HEK293 (cell line): ENCODE measurements around the gene TSSK6.

ENCODE experiments used
- CTCF ChIA-PET: fragments of 350-600 bp; formaldehyde crosslinking; extraction: SDS; loops from one replicate; lab custom pipeline; 2021; ENCODE audit warnings: antibody characterized with exemption; lab: Yijun Ruan, JAX
- POLR2A ChIA-PET: fragments of 300-600 bp; formaldehyde crosslinking; extraction: SDS; loops from one replicate; lab custom pipeline; 2020; ENCODE audit warnings: antibody characterized with exemption, inconsistent platforms; lab: Yijun Ruan, JAX
- H3K27ac ChIP-seq: fragments of 200-500 bp; sonication (Bioruptor generic); 2 replicates; pipeline ENCODE4 v1.5.1; 2014; ENCODE audit warnings: low read depth, low read length, control low read depth, inconsistent platforms; ENCODE audit errors: extremely low read depth
- H3K36me3 ChIP-seq, 2 experiments: fragments of 200-500 bp in 1 of 2; sonication (Bioruptor generic) in 1 of 2; 1 replicate in 1 of 2; 2 replicates in 1 of 2; pipeline ENCODE4 v1.5.1; 2014 to 2017; ENCODE audit warnings: inconsistent platforms in 2 of 2, low read length in 2 of 2; ENCODE audit not compliant: control insufficient read depth in 2 of 2, insufficient read depth in 1 of 2
- H3K4me1 ChIP-seq: fragments of 200-500 bp; sonication (Bioruptor generic); 2 replicates; pipeline ENCODE4 v1.5.1; 2014; ENCODE audit warnings: mild to moderate bottlenecking, low read length, inconsistent platforms; ENCODE audit not compliant: control insufficient read depth, insufficient read depth
- H3K4me3 ChIP-seq: 2 replicates; pipeline ENCODE4 v1.5.1; 2011; ENCODE audit warnings: low read depth, mild to moderate bottlenecking, control low read depth, low read length, moderate library complexity
- H3K9me3 ChIP-seq: fragments of 200-500 bp; sonication (Bioruptor generic); 2 replicates; pipeline ENCODE4 v1.5.1; 2014; ENCODE audit warnings: low read depth, low read length, inconsistent platforms; ENCODE audit not compliant: control insufficient read depth, insufficient read depth
- IKZF3 ChIP-seq: fragments of 450-650 bp; IDR thresholded peaks from 2 replicates; pipeline ENCODE4 v1.5.0; 2018; ENCODE audit warnings: missing biosample characterization, mild to moderate bottlenecking, missing genetic modification characterization, moderate library complexity
- KLF1 ChIP-seq: fragments of 450-650 bp; formaldehyde crosslinking; IDR thresholded peaks from 2 replicates; pipeline ENCODE4 v1.5.1; 2016; ENCODE audit warnings: missing biosample characterization, missing genetic modification characterization
- KLF8 ChIP-seq: fragments of 450-650 bp; formaldehyde crosslinking; IDR thresholded peaks from 2 replicates; pipeline ENCODE4 v1.5.1; 2016; ENCODE audit warnings: missing biosample characterization, missing genetic modification characterization
- MEIS1 ChIP-seq: sonication (generic); formaldehyde crosslinking; IDR thresholded peaks from 2 replicates; pipeline ENCODE4 v1.8.1; 2022; ENCODE audit warnings: missing genetic modification reagents, mild to moderate bottlenecking, borderline replicate concordance
- MZF1 ChIP-seq: fragments of 450-650 bp; formaldehyde crosslinking; IDR thresholded peaks from 2 replicates; pipeline ENCODE4 v1.5.1; 2017; ENCODE audit warnings: missing biosample characterization, missing genetic modification characterization, borderline replicate concordance
- RBAK ChIP-seq: fragments of 450-650 bp; formaldehyde crosslinking; IDR thresholded peaks from 2 replicates; pipeline ENCODE4 v1.5.1; 2016; ENCODE audit warnings: missing biosample characterization, missing genetic modification characterization
- SALL2 ChIP-seq: fragments of 450-650 bp; formaldehyde crosslinking; IDR thresholded peaks from 2 replicates; pipeline ENCODE4 v1.5.0; 2017; ENCODE audit warnings: missing biosample characterization, mild to moderate bottlenecking, missing genetic modification characterization, borderline replicate concordance
- SP2 ChIP-seq: fragments of 450-650 bp; formaldehyde crosslinking; IDR thresholded peaks from 2 replicates; pipeline ENCODE4 v1.5.1; 2016; ENCODE audit warnings: missing biosample characterization, missing genetic modification characterization
- SP3 ChIP-seq: fragments of 450-650 bp; formaldehyde crosslinking; IDR thresholded peaks from 2 replicates; pipeline ENCODE4 v1.5.1; 2016; ENCODE audit warnings: missing biosample characterization, missing genetic modification characterization
- ZBTB11 ChIP-seq: fragments of 450-650 bp; formaldehyde crosslinking; conservative IDR thresholded peaks from 2 replicates; pipeline ENCODE4 v1.5.1; 2016; ENCODE audit warnings: low read depth, missing biosample characterization, missing genetic modification characterization
- ZBTB20 ChIP-seq: fragments of 450-650 bp; formaldehyde crosslinking; IDR thresholded peaks from 2 replicates; pipeline ENCODE4 v1.5.1; 2016; ENCODE audit warnings: missing biosample characterization, missing genetic modification characterization
- ZBTB7A ChIP-seq: fragments of 450-650 bp; formaldehyde crosslinking; IDR thresholded peaks from 2 replicates; pipeline ENCODE4 v1.5.1; 2016; ENCODE audit warnings: low read depth, missing biosample characterization, missing genetic modification characterization
- ZNF10 ChIP-seq: fragments of 450-650 bp; formaldehyde crosslinking; IDR thresholded peaks from 2 replicates; pipeline ENCODE4 v1.5.1; 2017; ENCODE audit warnings: missing biosample characterization, missing genetic modification characterization
- ZNF157 ChIP-seq: fragments of 450-650 bp; formaldehyde crosslinking; IDR thresholded peaks from 2 replicates; pipeline ENCODE4 v1.5.1; 2016; ENCODE audit warnings: missing biosample characterization, missing genetic modification characterization
- ZNF19 ChIP-seq: fragments of 450-650 bp; formaldehyde crosslinking; IDR thresholded peaks from 2 replicates; pipeline ENCODE4; 2016; ENCODE audit warnings: missing biosample characterization, missing genetic modification characterization, low read depth
- ZNF239 ChIP-seq: fragments of 450-650 bp; formaldehyde crosslinking; IDR thresholded peaks from 2 replicates; pipeline ENCODE4 v1.5.1; 2016; ENCODE audit warnings: missing biosample characterization, missing genetic modification characterization
- ZNF24 ChIP-seq: fragments of 450-650 bp; formaldehyde crosslinking; IDR thresholded peaks from 2 replicates; pipeline ENCODE4 v1.5.1; 2016; ENCODE audit warnings: missing biosample characterization, missing genetic modification characterization
- ZNF248 ChIP-seq: fragments of 450-650 bp; formaldehyde crosslinking; IDR thresholded peaks from 2 replicates; pipeline ENCODE4 v1.5.1; 2017; ENCODE audit warnings: missing biosample characterization, missing genetic modification characterization
- ZNF302 ChIP-seq: fragments of 450-650 bp; formaldehyde crosslinking; IDR thresholded peaks from 2 replicates; pipeline ENCODE4 v1.5.1; 2016; ENCODE audit warnings: missing biosample characterization, missing genetic modification characterization, low read depth
- ZNF623 ChIP-seq: fragments of 450-650 bp; formaldehyde crosslinking; IDR thresholded peaks from 2 replicates; pipeline ENCODE4 v1.5.1; 2016; ENCODE audit warnings: missing biosample characterization, missing genetic modification characterization
- ZNF629 ChIP-seq: fragments of 450-650 bp; formaldehyde crosslinking; IDR thresholded peaks from 2 replicates; pipeline ENCODE4 v1.5.1; 2017; ENCODE audit warnings: missing biosample characterization, missing genetic modification characterization
- TF ChIP-seq, protein P1 (sequence below): fragments of 450-650 bp; formaldehyde crosslinking; IDR thresholded peaks from 2 replicates; pipeline ENCODE4 v1.5.1; 2016; ENCODE audit warnings: missing biosample characterization, missing genetic modification characterization

Gene TSSK6

GRCh38 chr19:19540715-19541515, 25.6 kb upstream of the TSSK6 start:
- no peaks in the 10 kb centered on the region for H3K9me3 ChIP-seq
- no peak overlapping the region for H3K4me3 ChIP-seq
- ChIA-PET POLR2A (no interaction called here), CTCF (interaction anchor here (0.6 to 0.9 kb wide), 3 partner anchors 12 to 14 kb away, joined by 3 to 5 read pairs (median 3); no protein-coding TSS in a partner anchor)
- H3K4me1 ChIP-seq: no peaks in the 10 kb centered on the region; the same call in 1 of the 2 replicates
- TF ChIP-seq MZF1 (tag by site-specific recombination) (no peak), ZNF302 (no peak), RBAK (tag by site-specific recombination) (no peak), ZNF239 (tag by site-specific recombination) (no peak), ZNF623 (tag by site-specific recombination) (no peak), ZNF248 (tag by site-specific recombination) (no peak), MEIS1 (CRISPR knock-in tag) (no peak), SP3 (peak; percentile 48), IKZF3 (no peak), SP2 (peak; percentile 47)
- H3K27ac ChIP-seq: no peak overlapping the region
- no peaks in the 10 kb centered on the region for H3K36me3 ChIP-seq

GRCh38 chr19:19540064-19540714, 24.8 kb upstream of the TSSK6 start:
- TF ChIP-seq KLF8 (tag by site-specific recombination) (peak; percentile 49; the same call in 1 of the 2 replicates), KLF1 (tag by site-specific recombination) (peak; percentile 63), ZNF24 (tag by site-specific recombination) (no peak)
- POLR2A ChIA-PET: no interaction called here
- no peak overlapping the region for H3K27ac ChIP-seq
- H3K9me3 ChIP-seq: no peaks in the 10 kb centered on the region
- CTCF ChIA-PET: interaction anchor here (0.7 kb wide), 1 partner anchor 673 kb away, joined by 3 read pairs; no protein-coding TSS in a partner anchor
- no peaks in the 10 kb centered on the region; the same call in 1 of the 2 replicates for H3K4me1 ChIP-seq
- no peak overlapping the region for H3K4me3 ChIP-seq
- H3K36me3 ChIP-seq: peaks cover 0 to 5% of the 10 kb centered on the region in 2 experiments; a peak in 1 of 3 replicates

DNA sequence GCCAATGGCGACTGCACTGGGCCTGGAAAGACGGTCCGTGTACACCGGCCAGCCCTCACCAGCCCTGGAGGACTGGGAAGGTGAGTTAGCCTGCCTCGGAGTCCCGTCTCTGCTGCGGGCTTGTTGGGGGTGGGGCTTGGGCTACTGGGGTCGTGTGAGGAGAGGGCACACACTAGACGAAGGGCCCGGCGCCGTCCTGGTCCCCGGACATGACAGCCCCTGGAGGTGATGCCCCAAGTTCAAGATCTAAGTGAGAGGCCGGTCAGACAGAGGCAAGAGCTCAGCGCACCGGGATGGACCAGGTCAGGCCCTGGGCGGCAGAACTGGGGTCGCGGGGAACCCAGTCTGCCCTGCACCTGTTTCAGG, 24.3 kb upstream of the TSSK6 start:
- Histone ChIP-seq H3K4me1 (no peaks in the 10 kb centered on the region; the same call in 1 of the 2 replicates), H3K9me3 (no peaks in the 10 kb centered on the region), H3K36me3 (peaks cover 0 to 10% of the 10 kb centered on the region in 2 experiments; a peak in 1 of 3 replicates), H3K4me3 (no peak overlapping the region), H3K27ac (no peak overlapping the region)
- TF ChIP-seq ZNF157 (tag by site-specific recombination) (no peak), ZNF10 (tag by site-specific recombination) (no peak), ZNF302 (no peak), ZBTB20 (tag by site-specific recombination) (no peak), ZNF19 (no peak), SALL2 (no peak), ZNF629 (tag by site-specific recombination) (no peak), ZBTB11 (tag by site-specific recombination) (no peak), ZBTB7A (tag by site-specific recombination) (no peak)
- TF ChIP-seq, protein P1, sequence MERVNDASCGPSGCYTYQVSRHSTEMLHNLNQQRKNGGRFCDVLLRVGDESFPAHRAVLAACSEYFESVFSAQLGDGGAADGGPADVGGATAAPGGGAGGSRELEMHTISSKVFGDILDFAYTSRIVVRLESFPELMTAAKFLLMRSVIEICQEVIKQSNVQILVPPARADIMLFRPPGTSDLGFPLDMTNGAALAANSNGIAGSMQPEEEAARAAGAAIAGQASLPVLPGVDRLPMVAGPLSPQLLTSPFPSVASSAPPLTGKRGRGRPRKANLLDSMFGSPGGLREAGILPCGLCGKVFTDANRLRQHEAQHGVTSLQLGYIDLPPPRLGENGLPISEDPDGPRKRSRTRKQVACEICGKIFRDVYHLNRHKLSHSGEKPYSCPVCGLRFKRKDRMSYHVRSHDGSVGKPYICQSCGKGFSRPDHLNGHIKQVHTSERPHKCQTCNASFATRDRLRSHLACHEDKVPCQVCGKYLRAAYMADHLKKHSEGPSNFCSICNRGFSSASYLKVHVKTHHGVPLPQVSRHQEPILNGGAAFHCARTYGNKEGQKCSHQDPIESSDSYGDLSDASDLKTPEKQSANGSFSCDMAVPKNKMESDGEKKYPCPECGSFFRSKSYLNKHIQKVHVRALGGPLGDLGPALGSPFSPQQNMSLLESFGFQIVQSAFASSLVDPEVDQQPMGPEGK: no peak
- POLR2A ChIA-PET: no interaction called here
- CTCF ChIA-PET: interaction anchor here (0.7 to 0.9 kb wide), 2 partner anchors 104 to 673 kb away, joined by 3 to 4 read pairs; no protein-coding TSS in a partner anchor
